ENCODE results near the gene H2BK1.

DNA sequence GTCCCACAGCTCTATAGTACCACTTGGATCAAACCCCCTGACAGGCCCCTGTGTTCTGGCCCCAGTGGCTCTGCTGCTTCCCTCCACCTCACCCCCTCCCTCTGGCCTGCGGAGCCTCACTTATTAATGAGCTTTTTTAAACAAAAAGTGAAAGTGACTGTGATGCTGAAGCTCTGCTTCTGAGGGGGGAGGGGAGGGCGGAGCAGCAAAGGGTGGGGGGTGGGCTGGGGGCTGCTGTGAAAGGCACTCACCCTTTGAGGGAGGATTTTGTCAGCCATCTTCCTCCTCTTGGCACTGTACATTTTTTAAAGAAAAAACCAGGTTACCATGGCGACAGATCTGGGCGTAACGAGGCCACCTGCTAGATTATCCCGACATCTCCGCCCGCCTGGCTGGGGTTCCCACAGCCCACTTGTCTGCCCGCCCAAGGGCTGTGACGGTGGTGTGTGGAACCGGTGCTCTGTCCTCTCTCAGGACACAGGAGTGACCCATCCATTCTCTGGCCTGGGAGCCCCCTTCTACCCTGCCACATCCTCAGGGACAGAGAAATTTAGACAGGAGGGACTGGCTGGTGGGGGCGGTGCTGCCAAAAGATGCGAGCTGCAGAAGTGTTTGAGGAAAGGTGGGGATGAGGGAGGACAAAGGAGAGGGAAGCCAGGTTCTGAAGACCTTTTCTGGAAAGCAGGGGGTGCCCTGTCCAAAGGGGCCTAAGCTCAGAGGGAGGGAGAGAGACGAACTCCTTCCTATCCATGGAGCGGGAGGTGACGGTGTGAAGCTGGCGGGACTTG lies 33.3 kb upstream of the H2BK1 start:
- TF ChIP-seq, protein P1, sequence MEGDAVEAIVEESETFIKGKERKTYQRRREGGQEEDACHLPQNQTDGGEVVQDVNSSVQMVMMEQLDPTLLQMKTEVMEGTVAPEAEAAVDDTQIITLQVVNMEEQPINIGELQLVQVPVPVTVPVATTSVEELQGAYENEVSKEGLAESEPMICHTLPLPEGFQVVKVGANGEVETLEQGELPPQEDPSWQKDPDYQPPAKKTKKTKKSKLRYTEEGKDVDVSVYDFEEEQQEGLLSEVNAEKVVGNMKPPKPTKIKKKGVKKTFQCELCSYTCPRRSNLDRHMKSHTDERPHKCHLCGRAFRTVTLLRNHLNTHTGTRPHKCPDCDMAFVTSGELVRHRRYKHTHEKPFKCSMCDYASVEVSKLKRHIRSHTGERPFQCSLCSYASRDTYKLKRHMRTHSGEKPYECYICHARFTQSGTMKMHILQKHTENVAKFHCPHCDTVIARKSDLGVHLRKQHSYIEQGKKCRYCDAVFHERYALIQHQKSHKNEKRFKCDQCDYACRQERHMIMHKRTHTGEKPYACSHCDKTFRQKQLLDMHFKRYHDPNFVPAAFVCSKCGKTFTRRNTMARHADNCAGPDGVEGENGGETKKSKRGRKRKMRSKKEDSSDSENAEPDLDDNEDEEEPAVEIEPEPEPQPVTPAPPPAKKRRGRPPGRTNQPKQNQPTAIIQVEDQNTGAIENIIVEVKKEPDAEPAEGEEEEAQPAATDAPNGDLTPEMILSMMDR (IDR thresholded peaks at IDR 0.05) = no peak
- TF ChIP-seq POLR2A (IDR thresholded peaks at IDR 0.05) = no peak

All from lower leg skin (tissue), 3 donors.